MCF 10A (cell line): ENCODE results near the gene ARFGEF3. TPM values are rescaled to one million over a fixed set of nuclear protein-coding genes. Genes with fewer than 3 reads are reported as not detected.

Source experiments
- Bru-seq: library from RNA; stranded (reverse); fragments of 400-500 nt; gene quantifications from one replicate; lab custom pipeline; 2021; lab: Mats Ljungman, UMichigan
- BruChase-seq, 2 experiments: library from RNA; stranded (reverse); fragments of 400-500 nt; gene quantifications; one replicate each; lab custom pipeline; 2021; lab: Mats Ljungman, UMichigan
- BruUV-seq: library from RNA; stranded (reverse); fragments of 400-500 nt; replicated peaks from 2 replicates; lab custom pipeline; 2021; lab: Mats Ljungman, UMichigan
- CTCF ChIA-PET: fragments of 300-600 bp; sonication (Branson Sonifier 250); formaldehyde crosslinking; extraction: SDS; loops from one replicate; lab custom pipeline; 2021; ENCODE audit warnings: antibody characterized with exemption, inconsistent platforms; lab: Yijun Ruan, JAX
- POLR2A ChIA-PET: fragments of 300-600, 350-650 bp; sonication (Branson Sonifier 250); formaldehyde crosslinking; extraction: SDS; loops from one replicate; lab custom pipeline; 2020; ENCODE audit warnings: antibody characterized with exemption, inconsistent platforms; lab: Yijun Ruan, JAX
- DNase-seq: peaks from one replicate; pipeline ENCODE4 v3.0.0-alpha.2; 2018; ENCODE audit not compliant: unreplicated experiment
- H3K27ac Mint-ChIP-seq: one replicate; pipeline ENCODE4 v1.8.0; 2022; ENCODE audit warnings: mild to moderate bottlenecking, low read depth, mixed read lengths; ENCODE audit not compliant: unreplicated experiment
- H3K27me3 Mint-ChIP-seq: one replicate; pipeline ENCODE4 v1.8.0; 2022; ENCODE audit warnings: mixed read lengths; ENCODE audit not compliant: insufficient read depth, unreplicated experiment
- H3K36me3 Mint-ChIP-seq: one replicate; pipeline ENCODE4 v1.8.0; 2022; ENCODE audit warnings: mild to moderate bottlenecking, moderate library complexity, mixed read lengths; ENCODE audit not compliant: insufficient read depth, unreplicated experiment
- H3K4me1 Mint-ChIP-seq: one replicate; pipeline ENCODE4 v1.8.0; 2022; ENCODE audit warnings: mixed read lengths; ENCODE audit not compliant: insufficient read depth, unreplicated experiment
- H3K4me3 Mint-ChIP-seq: one replicate; pipeline ENCODE4 v1.8.0; 2022; ENCODE audit warnings: mild to moderate bottlenecking, moderate library complexity, mixed read lengths; ENCODE audit not compliant: unreplicated experiment
- H3K9me3 Mint-ChIP-seq: one replicate; pipeline ENCODE4 v1.8.0; 2022; ENCODE audit warnings: mixed read lengths; ENCODE audit not compliant: unreplicated experiment
- CTCF ChIP-seq: fragments of 200-600 bp; IDR thresholded peaks from one replicate; pipeline ENCODE4 v1.8.0; 2022; ENCODE audit warnings: antibody characterized with exemption, mild to moderate bottlenecking; ENCODE audit not compliant: unreplicated experiment
- intact Hi-C: fragments of 100-400 bp; cut with micrococcal nuclease; formaldehyde crosslinking; loops from 2 replicates; pipeline ENCODE4 v1.14.1; 2022
- long read RNA-seq: library from polyadenylated mRNA; stranded (forward); transcript quantifications from one replicate; pipeline ENCODE4 v2.0.0, GENCODE V29; 2022
- total RNA-seq: library from RNA; stranded (reverse); gene quantifications from 2 replicates; pipeline ENCODE4 v1.2.3, GENCODE V29; 2022

Gene ARFGEF3
- total RNA-seq (3.4 and 7.0 TPM in 2 replicates), Bru-seq, nascent RNA (percentile 56 among the genes with signal in this experiment), BruChase-seq, experiment 1, labeled RNA remaining after a 6-hour chase (percentile 63 among the genes with signal in this experiment), BruChase-seq, experiment 2, labeled RNA remaining after a 2-hour chase (percentile 53 among the genes with signal in this experiment)
- long read RNA-seq: 0 reads

- BruUV-seq: no TSS peak
- POLR2A ChIA-PET: interaction anchor here (0.8 to 1.5 kb wide), 3 partner anchors 10 to 249 kb away, joined by 3 to 6 read pairs (median 5); partner anchors contain the start of gene HEBP2
- peak; percentile 68 for DNase-seq
- intact Hi-C loops: loop anchor here (2.0 to 5.0 kb wide), 2 partner anchors 127 to 241 kb away; partner anchors contain the start of gene HEBP2
- CTCF ChIA-PET: interaction anchor here (0.6 to 1.0 kb wide), 2 partner anchors 17 to 1055 kb away, joined by 3 read pairs; no protein-coding TSS in a partner anchor
- Mint-ChIP-seq H3K4me3 (peak within 1 kb of the TSS; percentile 68), H3K4me1 (no peaks in the 10 kb centered on the region), H3K9me3 (no peaks in the 10 kb centered on the region), H3K27me3 (peaks cover 40% of the 10 kb centered on the region), H3K27ac (no peak within 1 kb of the TSS), H3K36me3 (no peaks in the 10 kb centered on the region)
- TF ChIP-seq CTCF: no peak
Measured at GRCh38 chr6:138161338-138162110, at the start of gene ARFGEF3. Gene ARFGEF3, plus strand, starts transcription at chr6:138161939. Its CDS starts 148 bp downstream, at chr6:138162087.

GRCh38 chr6:138113588-138114210 is 48.0 kb upstream of the ARFGEF3 start:
- no peak for DNase-seq
- Mint-ChIP-seq H3K27me3 (peaks cover 18% of the 10 kb centered on the region), H3K27ac (no peak overlapping the region), H3K4me3 (no peak overlapping the region), H3K9me3 (no peaks in the 10 kb centered on the region), H3K36me3 (no peaks in the 10 kb centered on the region), H3K4me1 (peaks cover 6% of the 10 kb centered on the region)
- no peak for TF ChIP-seq CTCF
- intact Hi-C loops: loop anchor here (10.0 kb wide), 1 partner anchor 1251 kb away; no protein-coding TSS in a partner anchor
- POLR2A ChIA-PET: no interaction called here
- CTCF ChIA-PET: interaction anchor here (0.6 to 4.9 kb wide), 9 partner anchors 110 to 477 kb away, joined by 3 to 40 read pairs (median 10); no protein-coding TSS in a partner anchor
- no TSS peak for BruUV-seq

- no peaks in the 10 kb centered on the region for H3K4me1 Mint-ChIP-seq
- H3K9me3 Mint-ChIP-seq: no peaks in the 10 kb centered on the region
- ChIA-PET POLR2A (interaction anchor here (0.7 kb wide), 1 partner anchor 303 kb away, joined by 3 read pairs; no protein-coding TSS in a partner anchor), CTCF (interaction anchor here (0.6 to 4.9 kb wide), 39 partner anchors 10 to 657 kb away, joined by 3 to 40 read pairs (median 4); partner anchors contain the start of gene HEBP2)
- no peaks in the 10 kb centered on the region for H3K36me3 Mint-ChIP-seq
- no peak for DNase-seq
- intact Hi-C loops: loop anchor here (10.0 kb wide), 1 partner anchor 1250 kb away; no protein-coding TSS in a partner anchor
- no peak overlapping the region for H3K4me3 Mint-ChIP-seq
- H3K27ac Mint-ChIP-seq: no peak overlapping the region
- H3K27me3 Mint-ChIP-seq: peaks cover 18% of the 10 kb centered on the region
- BruUV-seq: no TSS peak
- TF ChIP-seq CTCF: no peak
Measured at GRCh38 chr6:138115201-138115600, 46.5 kb upstream of the ARFGEF3 start.
